HEK293T (cell line): ENCODE measurements around the gene USH1C.

Experiments
- CTCF ChIA-PET: fragments of 350-600 bp; formaldehyde crosslinking; extraction: SDS; loops from one replicate; lab custom pipeline; 2021; ENCODE audit warnings: antibody characterized with exemption, inconsistent platforms; lab: Yijun Ruan, JAX
- POLR2A ChIA-PET: fragments of 350-600 bp; formaldehyde crosslinking; extraction: SDS; loops from one replicate; lab custom pipeline; 2020; ENCODE audit warnings: antibody characterized with exemption, inconsistent platforms; lab: Yijun Ruan, JAX
- DNase-seq: peaks from one replicate; pipeline ENCODE4 v3.0.0; 2012; ENCODE audit warnings: mixed read lengths; ENCODE audit errors: extremely low spot score
- ARNT ChIP-seq: fragments of 450-650 bp; IDR thresholded peaks from 2 replicates; pipeline ENCODE4 v1.6.1; 2017; ENCODE audit warnings: mild to moderate bottlenecking
- BHLHE40 ChIP-seq: fragments of 450-650 bp; IDR thresholded peaks from 2 replicates; pipeline ENCODE4 v1.6.1; 2016; ENCODE audit warnings: mild to moderate bottlenecking, moderate library complexity, borderline replicate concordance
- CTBP1 ChIP-seq: fragments of 450-650 bp; IDR thresholded peaks from 2 replicates; pipeline ENCODE4 v1.6.1; 2016; ENCODE audit warnings: borderline replicate concordance
- ELF4 ChIP-seq: fragments of 450-650 bp; IDR thresholded peaks from 2 replicates; pipeline ENCODE4 v1.6.1; 2017; ENCODE audit warnings: antibody characterized with exemption
- FOXA1 ChIP-seq: fragments of 450-650 bp; IDR thresholded peaks from 2 replicates; pipeline ENCODE4 v1.6.1; 2016; ENCODE audit warnings: mild to moderate bottlenecking
- FOXK2 ChIP-seq: fragments of 450-650 bp; IDR thresholded peaks from 2 replicates; pipeline ENCODE4 v1.6.1; 2016; ENCODE audit warnings: mild to moderate bottlenecking
- FOXM1 ChIP-seq: fragments of 450-650 bp; IDR thresholded peaks from 2 replicates; pipeline ENCODE4 v1.6.1; 2017; ENCODE audit warnings: mild to moderate bottlenecking, borderline replicate concordance
- HDGF ChIP-seq: fragments of 450-650 bp; IDR thresholded peaks from 2 replicates; pipeline ENCODE4 v1.6.1; 2017; ENCODE audit warnings: antibody characterized with exemption, borderline replicate concordance
- L3MBTL2 ChIP-seq: fragments of 450-650 bp; conservative IDR thresholded peaks from 2 replicates; pipeline ENCODE4 v1.6.1; 2016; ENCODE audit warnings: mild to moderate bottlenecking
- LEF1 ChIP-seq: fragments of 450-650 bp; IDR thresholded peaks from 2 replicates; pipeline ENCODE4 v1.6.1; 2017; ENCODE audit warnings: mild to moderate bottlenecking, borderline replicate concordance
- NFRKB ChIP-seq: fragments of 450-650 bp; IDR thresholded peaks from 2 replicates; pipeline ENCODE4 v1.6.1; 2016; ENCODE audit warnings: mild to moderate bottlenecking, moderate library complexity
- PKNOX1 ChIP-seq: fragments of 450-650 bp; IDR thresholded peaks from 2 replicates; pipeline ENCODE4 v1.6.1; 2016
- SP1 ChIP-seq: fragments of 450-650 bp; IDR thresholded peaks from 2 replicates; pipeline ENCODE4 v1.6.1; 2017
- SUZ12 ChIP-seq: fragments of 450-650 bp; IDR thresholded peaks from 2 replicates; pipeline ENCODE4 v1.6.1; 2016; ENCODE audit warnings: mild to moderate bottlenecking
- TARDBP ChIP-seq: fragments of 450-650 bp; IDR thresholded peaks from 2 replicates; pipeline ENCODE4 v1.6.1; 2016
- ZNF384 ChIP-seq: fragments of 450-650 bp; IDR thresholded peaks from 2 replicates; pipeline ENCODE4 v1.6.1; 2016

The USH1C gene

DNA sequence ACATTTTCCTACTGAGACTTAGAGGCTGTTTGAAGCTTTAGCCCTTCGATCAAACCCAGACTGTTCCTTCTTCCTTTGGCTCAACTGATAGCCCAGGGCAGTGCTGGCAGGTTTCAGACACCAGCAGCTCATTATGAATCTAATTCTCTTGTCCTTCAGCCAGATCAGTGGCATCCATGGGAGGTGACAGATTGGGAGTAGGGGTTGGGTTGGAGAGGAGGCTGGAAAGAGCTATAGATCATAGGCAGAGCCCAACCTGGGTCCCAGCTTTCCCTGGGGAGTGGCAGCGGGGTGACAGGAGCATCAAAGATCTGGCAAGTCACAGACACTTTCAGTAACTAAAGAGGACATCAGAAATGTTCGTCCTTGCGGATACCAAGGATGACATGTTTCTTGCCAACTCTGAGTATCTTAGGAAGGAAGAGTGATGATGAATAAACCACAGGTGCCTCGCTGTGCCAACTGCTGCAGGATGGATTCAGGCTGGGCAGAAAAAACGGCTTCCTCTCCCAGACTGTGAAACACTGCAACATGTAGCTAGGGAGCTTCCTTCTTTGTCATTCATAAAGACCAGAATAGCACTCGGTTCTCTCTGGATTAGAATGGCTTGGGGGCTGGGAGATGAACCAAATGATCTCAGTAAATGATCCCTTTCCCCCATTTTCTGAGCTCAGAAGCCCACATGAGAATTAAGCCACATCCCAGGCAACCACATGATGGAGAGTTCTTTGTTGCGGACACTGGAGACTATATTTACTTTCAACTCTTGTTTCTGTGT, 86.6 kb downstream of the USH1C start:
- ChIA-PET CTCF (no interaction called here), POLR2A (no interaction called here)
- TF ChIP-seq FOXK2 (no peak), SP1 (no peak)
- no peak for DNase-seq

- no peak for DNase-seq
- CTCF ChIA-PET = no interaction called here
- no peak for TF ChIP-seq SP1
- TF ChIP-seq ZNF384 = no peak
- no peak for TF ChIP-seq PKNOX1
- no peak for TF ChIP-seq FOXM1
- no peak for TF ChIP-seq ARNT
- no peak for TF ChIP-seq ELF4
- TF ChIP-seq FOXA1 = no peak
- TF ChIP-seq FOXK2 = no peak
- TF ChIP-seq CTBP1 = no peak
- no peak for TF ChIP-seq NFRKB
- no peak for TF ChIP-seq SUZ12
- no peak for TF ChIP-seq HDGF
- TF ChIP-seq L3MBTL2 = no peak
- TF ChIP-seq LEF1 = no peak
- no peak for TF ChIP-seq TARDBP
- TF ChIP-seq BHLHE40 = no peak
- POLR2A ChIA-PET = no interaction called here
These were observed 91.5 kb downstream of the USH1C start for GRCh38 chr11:17452668-17453067.

GRCh38 chr11:17449158-17449557, 95.1 kb downstream of the USH1C start:
- CTCF ChIA-PET = no interaction called here
- DNase-seq = no peak
- POLR2A ChIA-PET = no interaction called here
- TF ChIP-seq HDGF (no peak), BHLHE40 (no peak), PKNOX1 (no peak), NFRKB (no peak), FOXK2 (no peak), LEF1 (no peak), TARDBP (no peak), ARNT (no peak), FOXA1 (no peak), SP1 (no peak), ELF4 (no peak)

DNA sequence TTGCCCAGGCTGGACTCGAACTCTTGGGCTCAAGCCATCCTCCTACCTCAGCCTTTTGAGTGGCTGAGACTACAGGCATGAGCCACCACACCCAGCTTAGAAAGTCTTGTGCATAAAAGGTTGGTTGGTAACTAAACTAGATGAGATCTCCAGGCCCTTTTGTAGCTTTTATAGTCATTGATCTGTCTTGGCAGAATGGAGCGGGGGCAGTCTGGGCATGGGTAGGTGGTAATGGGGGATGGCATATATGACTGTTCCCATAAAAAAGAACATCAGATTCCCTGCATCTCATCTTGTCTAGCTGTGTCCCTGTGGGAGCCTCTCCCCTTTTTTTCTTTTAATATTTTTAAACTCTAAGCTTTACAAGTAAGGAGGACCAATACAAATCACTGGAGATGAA, 97.7 kb downstream of the USH1C start:
- no peak for DNase-seq
- POLR2A ChIA-PET = no interaction called here
- CTCF ChIA-PET = interaction anchor here (0.6 to 1.2 kb wide), 2 partner anchors 63 to 987 kb away, joined by 3 to 5 read pairs; no protein-coding TSS in a partner anchor
- TF ChIP-seq FOXM1 (no peak), BHLHE40 (no peak), TARDBP (no peak), LEF1 (no peak), L3MBTL2 (no peak), PKNOX1 (no peak), CTBP1 (no peak), ZNF384 (no peak), ELF4 (no peak), ARNT (no peak), FOXA1 (no peak), SP1 (no peak), HDGF (no peak), SUZ12 (no peak), FOXK2 (no peak)

DNA sequence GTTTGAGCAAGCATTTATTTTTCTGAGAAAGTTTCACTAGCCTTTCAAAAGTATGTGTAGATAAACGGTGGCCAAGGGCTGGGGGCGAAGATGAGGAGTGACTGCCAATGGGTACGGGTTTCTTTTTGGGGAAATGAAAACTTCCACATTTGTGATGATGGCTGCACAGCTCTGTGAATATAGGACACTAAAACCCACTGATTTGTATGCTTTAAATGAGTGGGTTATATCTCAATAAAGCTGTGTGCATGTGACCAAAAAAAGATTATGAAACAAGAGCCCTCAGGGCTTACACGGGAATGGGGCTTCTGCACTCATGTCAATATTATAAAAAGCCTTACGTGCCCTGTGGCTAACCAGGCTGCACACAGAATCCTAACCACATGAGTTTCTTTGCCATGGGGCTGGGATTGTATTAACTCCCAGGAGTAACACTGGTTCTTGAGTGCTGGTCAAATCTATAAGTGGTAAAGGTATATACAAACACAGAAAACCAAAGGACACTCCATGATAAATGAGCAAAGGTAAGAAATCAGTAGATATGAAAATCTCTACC, 98.9 kb downstream of the USH1C start:
- no peak for TF ChIP-seq HDGF
- no peak for TF ChIP-seq NFRKB
- TF ChIP-seq ELF4 = no peak
- TF ChIP-seq ZNF384 = no peak
- no peak for TF ChIP-seq FOXA1
- no peak for TF ChIP-seq LEF1
- no peak for TF ChIP-seq TARDBP
- TF ChIP-seq SUZ12 = no peak
- no peak for TF ChIP-seq FOXM1
- TF ChIP-seq PKNOX1 = no peak
- no peak for TF ChIP-seq FOXK2
- TF ChIP-seq L3MBTL2 = no peak
- no peak for TF ChIP-seq CTBP1
- no peak for TF ChIP-seq SP1
- TF ChIP-seq BHLHE40 = no peak
- no peak for TF ChIP-seq ARNT
- no peak for DNase-seq
- POLR2A ChIA-PET = no interaction called here
- CTCF ChIA-PET = interaction anchor here (0.6 kb wide), 1 partner anchor 62 kb away, joined by 3 read pairs; no protein-coding TSS in a partner anchor
